KOPT-K1 (cell line): ENCODE measurements around the gene OXER1.

Source experiments
- H3K27ac ChIP-seq: fragments of 200-600 bp; sonication (generic); 2 replicates; pipeline ENCODE4 v1.5.1; 2016; ENCODE audit warnings: antibody characterized with exemption, mild to moderate bottlenecking, low read depth, low read length; ENCODE audit not compliant: poor library complexity, severe bottlenecking
- H3K36me3 ChIP-seq: fragments of 200-600 bp; sonication (generic); 2 replicates; pipeline ENCODE4 v1.5.1; 2017; ENCODE audit warnings: antibody characterized with exemption, mild to moderate bottlenecking, low read length, moderate library complexity; ENCODE audit not compliant: insufficient read depth
- H3K9me3 ChIP-seq: fragments of 200-600 bp; sonication (generic); 2 replicates; pipeline ENCODE4 v1.5.1; 2017; ENCODE audit warnings: antibody characterized with exemption, low read length, mild to moderate bottlenecking; ENCODE audit not compliant: insufficient read depth, poor library complexity, severe bottlenecking

Gene OXER1

DNA sequence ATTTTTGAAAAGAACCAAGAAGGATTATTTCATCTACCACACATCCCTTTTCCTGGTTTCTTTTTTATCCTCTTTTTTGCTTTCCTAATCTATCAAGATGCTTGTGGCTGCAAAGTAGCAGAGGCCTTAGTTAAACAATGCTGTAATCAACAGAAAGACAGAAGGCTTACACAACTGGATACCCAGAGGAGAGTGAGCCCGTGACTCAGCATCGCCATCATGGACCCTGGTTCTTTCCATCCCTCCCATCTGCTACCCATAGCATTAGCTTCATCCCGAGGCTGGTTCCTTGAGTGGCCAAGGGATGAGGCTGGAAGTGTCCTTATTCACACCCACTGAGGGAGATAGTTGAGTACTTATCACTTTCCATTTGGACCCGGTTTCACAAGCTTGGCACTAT lies 35.9 kb upstream of the OXER1 start:
- no peaks in the 10 kb centered on the region for H3K36me3 ChIP-seq
- H3K27ac ChIP-seq: no peak overlapping the region
- no peaks in the 10 kb centered on the region for H3K9me3 ChIP-seq

DNA sequence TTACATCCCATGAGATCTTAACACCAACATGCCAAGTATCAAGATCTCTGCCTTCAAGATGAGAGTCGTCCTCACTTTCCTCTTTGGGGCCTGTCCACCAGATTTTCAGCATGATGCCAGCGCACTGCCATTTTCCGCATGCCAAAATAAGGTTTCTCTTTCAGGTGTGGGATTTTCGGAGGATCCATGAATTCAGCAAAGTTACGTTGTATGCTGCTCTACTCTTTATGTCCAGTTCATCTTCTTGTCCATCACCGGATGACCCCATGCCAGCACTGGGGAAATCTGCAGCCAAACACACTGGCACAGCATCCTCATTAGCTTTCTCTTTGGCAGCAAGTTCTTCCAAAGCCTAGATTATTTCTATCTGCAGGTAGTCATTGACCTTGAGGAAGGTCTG lies 33.3 kb upstream of the OXER1 start:
- H3K9me3 ChIP-seq: no peaks in the 10 kb centered on the region
- H3K27ac ChIP-seq: no peak overlapping the region
- no peaks in the 10 kb centered on the region for H3K36me3 ChIP-seq

DNA sequence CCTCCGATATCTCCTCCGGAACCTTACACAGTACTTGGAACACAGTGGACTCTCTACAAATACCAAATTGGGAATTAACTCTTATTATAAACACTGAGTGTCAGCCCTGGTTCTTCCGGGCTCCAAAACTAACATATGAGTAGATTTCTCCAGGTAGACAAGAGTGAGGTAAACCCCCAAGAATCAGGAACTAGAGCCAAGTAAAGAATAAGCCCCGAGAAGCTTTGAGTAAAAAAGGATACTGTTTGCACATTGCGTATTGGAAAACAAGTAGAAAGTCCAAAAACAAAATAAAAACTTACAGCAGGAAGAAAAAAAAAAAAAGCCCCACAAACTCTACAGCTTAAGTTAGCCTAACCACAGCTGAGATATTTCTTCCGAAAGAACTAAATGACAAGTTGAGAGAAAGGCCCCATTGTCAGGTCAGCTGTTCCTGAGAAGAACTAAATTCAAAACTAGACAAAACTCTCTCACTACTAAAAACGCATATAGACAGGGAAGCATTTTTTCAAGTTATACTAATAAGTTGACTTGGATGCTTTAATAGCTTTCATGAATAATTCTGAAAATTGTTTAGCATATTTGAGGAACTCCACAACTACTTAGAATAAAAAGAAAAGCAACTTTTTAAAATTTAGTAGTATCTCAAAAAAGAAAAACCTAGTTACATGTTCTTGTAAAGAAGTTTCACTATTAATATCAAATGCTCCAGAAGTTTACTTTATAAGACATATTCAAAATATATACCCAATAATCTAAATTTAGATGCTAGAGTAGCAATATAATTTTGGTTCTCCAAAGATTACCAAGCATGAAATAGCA lies 32.7 kb upstream of the OXER1 start:
- Histone ChIP-seq H3K9me3 (no peaks in the 10 kb centered on the region), H3K36me3 (no peaks in the 10 kb centered on the region), H3K27ac (no peak overlapping the region)

DNA sequence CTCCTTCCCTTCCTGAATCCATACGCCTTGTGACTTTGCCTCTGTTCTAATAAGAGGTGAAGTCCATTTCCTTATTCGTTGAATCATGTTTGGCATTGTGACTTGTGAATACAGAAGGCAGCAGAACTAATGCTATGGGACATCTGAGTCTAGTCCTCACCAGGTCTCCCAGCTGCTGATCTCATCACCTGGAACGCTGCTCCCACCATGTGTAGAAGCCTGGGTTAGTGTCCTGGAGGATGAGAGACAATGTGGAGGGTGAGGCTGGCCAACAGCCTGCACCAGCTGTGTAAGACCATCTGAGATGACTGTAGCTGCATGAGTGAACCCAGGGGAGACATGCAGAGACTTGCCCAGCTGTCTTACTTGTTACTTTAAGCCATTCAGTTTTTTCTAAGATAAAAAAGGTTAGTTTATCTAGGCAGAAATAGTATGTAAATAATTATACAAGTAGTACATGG lies 31.9 kb upstream of the OXER1 start:
- no peaks in the 10 kb centered on the region for H3K36me3 ChIP-seq
- H3K27ac ChIP-seq: no peak overlapping the region
- no peaks in the 10 kb centered on the region for H3K9me3 ChIP-seq

DNA sequence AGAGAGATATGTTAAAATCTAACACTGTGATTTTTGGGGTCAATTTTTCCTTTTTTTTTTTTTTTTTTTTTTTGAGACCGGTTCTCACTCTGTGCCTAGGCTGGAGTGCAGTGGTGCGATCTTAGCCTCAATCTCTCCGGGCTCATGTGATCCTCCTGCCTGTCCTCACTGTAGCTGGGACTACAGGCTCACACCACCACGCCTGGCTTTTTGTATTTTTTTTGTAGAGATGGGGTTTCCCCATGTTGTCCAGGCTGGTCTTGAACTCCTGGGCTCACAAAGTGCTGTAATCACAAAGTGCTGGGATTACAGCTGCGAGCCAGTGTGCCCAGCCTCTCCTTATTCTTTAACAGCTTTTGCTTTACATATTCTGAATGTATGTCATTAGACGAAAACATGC lies 31.3 kb upstream of the OXER1 start:
- Histone ChIP-seq H3K9me3 (no peaks in the 10 kb centered on the region), H3K27ac (no peak overlapping the region), H3K36me3 (no peaks in the 10 kb centered on the region)

DNA sequence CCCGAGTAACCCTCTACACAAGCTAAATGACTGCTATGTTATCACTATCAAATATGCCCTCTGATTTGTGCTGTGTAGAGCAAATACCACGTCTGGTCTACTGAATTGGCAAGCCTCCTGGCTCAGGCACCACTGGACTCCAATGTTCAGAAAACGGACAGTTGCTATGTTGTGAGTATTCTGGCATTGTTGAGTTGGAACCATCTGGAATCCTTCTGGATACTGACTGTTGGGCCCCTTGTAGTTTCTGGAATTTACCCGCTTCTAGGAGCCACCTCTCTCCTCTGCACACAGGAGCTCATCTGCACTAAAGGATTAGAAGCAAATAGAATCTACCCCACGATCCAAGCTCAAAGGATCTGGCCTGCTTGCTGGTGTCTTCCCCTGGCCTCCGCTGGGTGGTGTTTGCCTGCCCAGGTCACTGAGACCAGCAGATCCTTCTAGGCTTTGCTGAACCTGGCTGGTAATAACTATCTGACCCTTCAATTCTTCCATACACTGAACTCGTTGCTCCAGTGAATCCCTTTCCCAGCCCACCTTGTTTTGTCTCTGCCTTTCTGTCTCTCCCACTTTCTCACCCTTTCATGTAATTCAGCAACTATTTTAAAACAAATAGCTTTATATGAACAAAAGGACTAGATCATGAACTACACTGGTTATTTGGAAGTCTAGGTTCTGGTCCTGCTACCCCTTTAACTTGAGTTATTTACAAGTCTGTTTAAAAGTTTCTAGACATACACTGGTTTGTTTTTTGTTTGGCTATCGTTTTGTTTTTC lies 30.5 kb upstream of the OXER1 start:
- Histone ChIP-seq H3K27ac (no peak overlapping the region), H3K36me3 (no peaks in the 10 kb centered on the region), H3K9me3 (no peaks in the 10 kb centered on the region)

DNA sequence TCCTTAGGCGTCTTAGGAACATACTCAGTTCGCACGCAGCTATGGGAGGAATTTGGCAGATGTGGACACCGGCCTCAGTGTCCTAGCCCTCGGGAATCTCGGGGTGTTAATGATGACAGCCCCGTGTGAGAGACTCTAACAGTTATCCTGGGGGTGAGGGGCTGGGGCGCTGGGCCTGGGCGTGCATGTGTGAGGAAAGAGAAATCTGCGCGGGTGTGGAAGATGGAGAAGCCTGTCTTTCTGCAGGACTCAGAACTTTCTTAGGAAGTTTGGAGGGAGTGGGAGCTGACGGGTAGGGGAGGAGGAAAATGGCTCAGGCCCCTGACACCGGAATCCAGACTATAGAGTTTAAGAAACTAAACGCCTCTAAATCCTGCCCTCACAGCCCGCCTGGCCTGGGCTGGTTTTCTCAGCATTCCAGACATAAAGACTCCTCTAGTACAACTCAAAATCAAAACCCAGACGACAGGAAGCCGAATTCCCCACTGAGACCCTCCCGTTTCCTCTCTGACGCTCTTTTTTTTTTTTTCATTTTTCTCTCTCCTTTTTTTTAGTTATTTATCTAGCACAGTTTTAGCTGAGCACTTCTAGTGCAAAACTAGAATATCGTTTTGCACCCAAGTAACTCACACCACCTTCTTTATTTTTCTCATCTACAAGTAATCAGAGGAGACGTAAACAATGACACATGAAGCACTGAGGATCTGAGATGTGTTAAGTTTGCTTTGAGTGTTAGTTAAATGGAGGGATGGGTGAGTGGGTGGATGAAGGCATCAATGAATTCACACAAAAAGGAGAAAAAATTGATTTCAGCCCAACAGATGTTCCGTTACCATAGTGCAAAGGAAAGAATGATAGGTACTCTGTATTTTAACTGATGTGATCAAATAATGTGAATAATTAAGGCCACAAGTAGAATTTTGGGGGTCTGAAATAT lies 29.7 kb upstream of the OXER1 start:
- Histone ChIP-seq H3K27ac (no peak overlapping the region), H3K36me3 (no peaks in the 10 kb centered on the region), H3K9me3 (no peaks in the 10 kb centered on the region)

DNA sequence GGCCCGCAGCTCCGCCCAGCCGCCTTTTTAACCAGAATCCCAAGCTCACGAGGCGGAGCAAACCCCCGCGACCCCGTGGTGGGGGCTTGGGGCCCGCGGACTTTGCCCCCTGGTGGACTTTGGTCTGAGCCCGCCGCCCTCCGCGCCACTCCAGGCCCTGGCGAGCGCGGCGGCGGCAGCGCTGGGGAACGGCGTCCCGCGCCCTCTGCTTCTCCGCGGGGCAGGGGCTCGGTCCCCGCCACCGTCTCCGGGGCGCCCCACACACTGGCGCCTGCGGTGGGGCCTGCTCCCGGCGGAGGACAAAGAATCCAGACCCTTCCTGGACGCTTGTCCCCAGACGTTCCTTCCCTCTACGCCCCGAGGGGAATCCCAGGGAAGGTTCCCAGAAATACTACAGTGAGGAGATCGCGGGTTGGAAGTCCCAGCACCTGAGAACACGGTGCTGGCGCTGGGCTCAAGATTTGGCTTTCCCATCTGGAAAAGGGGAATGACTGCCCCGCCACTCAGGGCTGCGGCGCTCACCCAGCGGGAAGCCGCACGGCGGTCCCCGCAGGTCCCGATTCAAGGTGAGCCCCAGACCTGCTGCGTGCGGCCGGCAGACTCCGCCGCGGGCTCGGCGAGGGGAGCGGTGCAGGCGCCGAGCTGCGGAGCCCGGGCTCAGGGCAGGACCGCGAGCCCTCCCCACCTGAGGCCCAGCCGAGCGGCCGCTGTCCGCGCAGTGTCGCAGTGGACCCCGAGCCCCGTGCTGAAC lies 28.8 kb upstream of the OXER1 start, which contains the start of gene HAAO:
TSS of gene HAAO (minus strand) at position 1 of the 751 bp plus-strand sequence. CDS start 47 bp downstream, outside the sequence.
- H3K9me3 ChIP-seq: no peaks in the 10 kb centered on the region
- H3K36me3 ChIP-seq: no peaks in the 10 kb centered on the region
- no peak within 1 kb of the TSS for H3K27ac ChIP-seq

DNA sequence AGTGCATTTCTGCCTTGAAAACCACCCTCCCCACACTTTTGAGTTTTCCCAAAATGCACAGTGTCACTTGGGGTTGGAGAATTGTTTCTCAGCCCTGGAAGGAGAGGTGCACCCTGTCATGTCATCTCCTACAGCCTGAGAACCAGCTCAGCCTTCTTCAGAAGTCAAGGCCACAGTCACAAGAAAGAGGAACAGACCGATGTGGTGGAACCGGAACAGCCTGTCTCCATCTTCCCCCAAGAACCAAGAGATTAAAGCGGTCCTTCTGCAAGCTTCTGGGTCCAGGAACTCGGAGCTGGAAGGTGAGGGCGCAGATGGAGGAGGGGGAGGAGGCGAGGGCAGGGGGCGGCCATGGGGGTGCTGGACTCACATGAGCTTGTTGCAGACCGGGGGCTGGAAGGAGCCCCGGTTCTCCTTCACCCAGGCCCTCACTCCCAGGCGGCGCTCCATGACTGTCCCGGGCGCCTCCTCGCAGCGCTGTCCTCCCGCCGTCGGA lies 28.2 kb upstream of the OXER1 start:
- H3K27ac ChIP-seq: no peak overlapping the region
- H3K36me3 ChIP-seq: no peaks in the 10 kb centered on the region
- no peaks in the 10 kb centered on the region for H3K9me3 ChIP-seq

DNA sequence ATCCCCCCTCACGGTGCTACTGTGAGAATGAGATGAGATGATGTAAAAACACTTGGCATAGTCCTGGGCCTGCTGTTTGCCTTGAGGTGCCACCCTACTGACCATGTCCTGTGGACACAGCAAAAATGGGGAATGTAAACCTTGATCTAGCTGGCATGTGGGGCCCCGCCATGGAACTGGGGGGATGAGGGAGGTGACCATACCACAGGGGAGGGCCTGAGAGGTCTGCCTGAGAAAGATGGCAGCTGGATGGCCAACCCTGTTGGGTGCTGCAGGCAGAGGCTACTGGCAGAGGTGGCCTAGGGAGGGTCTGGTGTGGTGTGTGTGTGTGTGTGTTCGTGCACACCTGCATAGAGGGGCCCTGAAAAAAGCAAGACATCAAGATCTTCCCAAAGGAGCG lies 27.7 kb upstream of the OXER1 start:
- Histone ChIP-seq H3K9me3 (no peaks in the 10 kb centered on the region), H3K27ac (no peak overlapping the region), H3K36me3 (no peaks in the 10 kb centered on the region)

DNA sequence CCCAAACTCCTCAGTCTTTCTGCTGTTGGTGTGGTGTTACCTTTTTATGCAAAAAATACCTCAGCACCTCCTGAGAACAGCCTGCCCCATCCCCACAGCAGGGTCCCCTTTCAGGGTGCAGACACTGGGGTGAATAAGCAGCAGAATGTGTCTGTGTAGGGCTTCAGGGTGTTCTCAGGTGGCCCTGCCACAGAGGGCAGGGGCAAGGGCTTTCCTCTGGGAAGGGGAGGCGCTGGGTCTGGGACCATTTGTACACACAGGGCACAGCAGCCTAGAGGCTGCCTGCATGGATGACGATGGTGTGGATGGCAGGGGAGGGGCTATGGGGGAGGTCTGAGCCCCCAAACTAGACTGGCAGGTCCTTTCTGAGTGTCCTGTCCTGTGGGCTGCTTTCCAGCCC lies 25.8 kb upstream of the OXER1 start:
- Histone ChIP-seq H3K36me3 (no peaks in the 10 kb centered on the region), H3K9me3 (no peaks in the 10 kb centered on the region), H3K27ac (no peak overlapping the region)

DNA sequence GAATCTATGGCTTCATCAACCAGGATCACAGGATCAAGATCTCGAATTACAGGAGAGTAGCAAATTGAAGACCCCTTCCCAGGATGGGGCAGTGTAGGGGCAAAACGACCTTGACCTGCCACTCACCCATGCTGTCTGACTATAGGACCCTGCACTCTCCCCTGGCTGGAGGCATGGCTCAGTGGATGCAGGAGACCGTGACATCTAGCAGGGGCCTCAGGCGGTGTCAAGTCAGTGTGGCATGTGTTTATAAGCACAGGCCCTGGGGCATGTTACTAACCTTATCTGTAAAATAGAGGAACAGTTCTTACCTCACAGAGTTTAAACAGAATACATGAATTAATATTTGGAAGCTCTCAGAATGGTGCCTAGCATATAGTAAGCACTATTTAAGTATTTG lies 24.9 kb upstream of the OXER1 start:
- no peaks in the 10 kb centered on the region for H3K36me3 ChIP-seq
- H3K9me3 ChIP-seq: no peaks in the 10 kb centered on the region
- H3K27ac ChIP-seq: no peak overlapping the region

DNA sequence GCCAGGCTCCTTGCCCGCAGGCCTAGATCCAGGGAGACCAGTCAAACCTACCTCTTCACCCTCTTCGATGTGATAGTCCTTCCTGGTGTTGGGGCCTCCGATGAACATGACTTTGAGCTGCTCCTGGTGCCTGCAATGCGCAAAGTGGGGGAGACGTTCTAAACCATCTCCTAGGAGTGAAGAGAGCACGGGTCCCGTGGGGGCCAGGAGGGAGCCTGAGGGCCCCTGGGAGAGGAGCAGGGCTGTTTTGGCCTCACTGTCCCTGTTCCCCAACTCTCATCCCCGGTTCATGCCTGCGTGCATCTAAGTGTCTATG lies 24.5 kb upstream of the OXER1 start:
- Histone ChIP-seq H3K36me3 (no peaks in the 10 kb centered on the region), H3K27ac (no peak overlapping the region), H3K9me3 (no peaks in the 10 kb centered on the region)

DNA sequence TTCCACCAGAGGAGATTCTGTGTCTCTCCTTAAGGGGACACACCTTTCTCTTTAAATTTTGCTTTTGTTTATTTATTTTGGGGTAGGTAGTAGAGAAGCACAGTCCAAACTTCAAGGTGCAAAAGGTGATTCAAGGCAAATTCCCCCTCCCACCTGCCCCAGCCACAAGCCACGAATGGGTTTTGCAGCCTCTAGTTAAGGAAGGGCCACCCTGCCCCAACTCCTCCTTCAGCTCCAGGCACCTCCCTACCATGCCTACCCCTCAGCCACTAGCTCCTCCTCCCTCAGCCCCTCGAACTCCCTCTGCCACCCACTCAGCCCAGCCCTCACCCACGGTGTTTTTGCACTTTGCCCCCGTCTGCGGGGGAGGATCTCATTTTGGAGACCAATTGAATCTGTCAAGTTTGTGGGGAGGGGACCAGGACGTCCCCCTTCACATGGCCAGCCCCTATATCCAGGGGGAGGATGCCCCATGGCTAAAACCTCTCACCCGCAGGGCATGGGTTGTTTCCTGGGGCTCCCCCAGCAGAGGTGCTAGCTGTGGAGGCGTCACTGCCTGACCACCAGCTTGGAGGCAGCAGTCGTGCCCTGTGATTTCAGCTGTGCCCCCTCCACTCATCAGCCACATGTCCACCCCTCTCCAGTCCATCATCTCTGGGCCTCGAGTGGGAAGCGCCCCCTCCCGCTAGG lies 24.0 kb upstream of the OXER1 start:
- Histone ChIP-seq H3K9me3 (no peaks in the 10 kb centered on the region), H3K36me3 (no peaks in the 10 kb centered on the region), H3K27ac (no peak overlapping the region)
